Gastroesophageal sphincter (tissue), 3 donors: ENCODE data around the gene USP24.

Experiments
- CTCF ChIP-seq, 4 experiments: fragments of 200-600 bp in 2 of 4; fragments of 450-650 bp in 2 of 4; sonication (generic) in 1 of 4; IDR thresholded peaks; one replicate each; pipeline ENCODE4 v1.5.1; 2017 to 2019; ENCODE audit warnings: antibody characterized with exemption in 4 of 4, mild to moderate bottlenecking in 2 of 4, moderate library complexity in 2 of 4
- EP300 ChIP-seq: sonication (generic); formaldehyde crosslinking; IDR thresholded peaks from one replicate; pipeline ENCODE4 v1.6.1; 2017; ENCODE audit warnings: antibody characterized with exemption, mild to moderate bottlenecking
- POLR2A ChIP-seq, 2 donors: fragments of 450-650 bp; IDR thresholded peaks; one replicate each; pipeline ENCODE4 v1.6.1; 2017; ENCODE audit warnings: antibody characterized with exemption in 2 of 2, mild to moderate bottlenecking in 2 of 2, moderate library complexity in 1 of 2
- POLR2AphosphoS5 ChIP-seq: sonication (generic); formaldehyde crosslinking; IDR thresholded peaks from one replicate; pipeline ENCODE4 v1.6.1; 2017; ENCODE audit warnings: antibody characterized with exemption

GRCh38 chr1:55190109-55190508, 25.1 kb downstream of the USP24 start:
- TF ChIP-seq CTCF (IDR thresholded peaks at IDR 0.05) (no peak), POLR2AphosphoS5 (no peak), POLR2A (IDR thresholded peaks at IDR 0.05) (no peak), EP300 (no peak)
